Measurements from ENCODE around the gene NTHL1.

Gene NTHL1

DNA sequence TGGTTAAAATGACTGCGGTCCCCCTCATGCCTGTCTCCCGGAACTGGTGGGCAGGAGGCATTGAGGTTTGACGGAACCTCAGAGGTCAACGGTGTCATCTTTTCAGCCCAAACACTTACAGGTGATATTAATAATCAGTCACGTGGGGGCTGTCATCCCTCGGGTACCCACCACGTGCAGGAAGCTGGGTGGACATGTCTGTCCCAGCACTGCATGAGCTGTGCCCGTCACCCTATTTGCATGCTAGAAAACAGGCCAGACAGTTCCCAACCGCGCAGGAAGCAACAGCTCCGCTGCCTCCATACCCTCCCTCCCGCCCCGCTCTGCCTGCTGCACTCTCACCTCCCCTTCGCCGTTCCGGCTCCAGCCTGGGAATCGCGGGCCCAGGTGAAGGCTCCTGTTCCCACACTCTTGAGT is 56.5 kb downstream of the NTHL1 start:
- DNase-seq: peak in 1 of 2 experiments; percentile 2

DNA sequence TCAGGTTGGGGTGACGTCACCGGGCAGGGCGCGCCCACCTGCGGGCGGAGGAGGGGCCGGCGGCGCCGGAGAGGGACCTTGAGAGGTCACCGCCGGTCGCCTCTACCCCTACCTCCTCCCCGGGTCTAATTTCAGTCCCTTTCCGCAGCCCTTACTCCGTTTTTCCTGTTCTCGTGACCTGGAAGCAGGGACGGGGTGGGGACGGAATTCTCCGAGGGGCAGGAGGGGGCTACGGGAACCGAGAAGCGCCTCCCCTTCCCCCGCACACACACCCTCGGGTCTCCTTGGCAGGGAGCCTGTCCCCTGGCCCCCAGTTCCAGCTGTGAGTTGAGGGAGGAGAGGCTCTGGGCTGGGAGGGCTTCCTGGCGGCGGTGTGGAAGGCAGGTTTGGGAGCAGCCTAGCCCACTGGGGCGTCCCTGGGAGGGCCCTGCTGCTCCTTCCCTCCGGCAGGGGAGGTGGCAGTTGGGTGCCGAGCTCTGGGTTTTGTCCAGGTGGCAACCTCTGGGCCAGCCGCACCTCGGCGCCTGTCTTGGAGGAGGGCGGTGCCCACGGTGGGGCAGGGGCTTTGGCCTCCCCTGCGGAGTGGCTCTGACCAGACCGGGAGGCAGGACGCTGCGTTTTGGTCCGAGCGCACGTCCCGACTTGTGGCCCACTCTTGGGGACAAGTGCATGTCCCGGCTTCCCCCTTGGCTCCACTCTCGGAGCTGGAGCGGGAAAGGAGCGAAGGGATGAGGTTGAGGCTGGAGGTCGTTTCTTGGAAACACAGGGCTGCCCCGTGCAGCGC is 57.1 kb downstream of the NTHL1 start:
- DNase-seq: no peak

GRCh38 chr16:1990101-1990350 is 57.6 kb downstream of the NTHL1 start:
- DNase-seq: no peak

Data from Kasumi-1 (cell line).